WERI-Rb-1 (cell line): ENCODE data around the gene RSL24D1.

Experiments used
- DNase-seq: peaks from one replicate; pipeline ENCODE4 v3.0.0-alpha.2; 2020
- H3K27ac ChIP-seq: fragments of 250-450 bp; sonication (Bioruptor Pico); 2 replicates; pipeline ENCODE4 v1.5.1; 2020; ENCODE audit warnings: mild to moderate bottlenecking, moderate library complexity
- H3K27me3 ChIP-seq: fragments of 250-450 bp; sonication (Bioruptor Pico); 2 replicates; pipeline ENCODE4 v1.5.1; 2021; ENCODE audit warnings: mild to moderate bottlenecking, low read depth, moderate library complexity; ENCODE audit not compliant: insufficient read depth, severe bottlenecking
- H3K36me3 ChIP-seq: fragments of 250-450 bp; sonication (Bioruptor Pico); 2 replicates; pipeline ENCODE4 v1.5.1; 2020; ENCODE audit warnings: mild to moderate bottlenecking, moderate library complexity
- H3K4me3 ChIP-seq: 2 replicates; pipeline ENCODE4 v1.5.1; 2011; ENCODE audit warnings: low read depth, mild to moderate bottlenecking, control low read depth, low read length
- H3K9me3 ChIP-seq: fragments of 250-450 bp; sonication (Bioruptor Pico); 2 replicates; pipeline ENCODE4 v1.5.1; 2021; ENCODE audit warnings: mild to moderate bottlenecking, moderate library complexity; ENCODE audit not compliant: severe bottlenecking
- TF ChIP-seq, protein P1 (sequence below): IDR thresholded peaks from 2 replicates; pipeline ENCODE4 v1.5.1; 2011; ENCODE audit warnings: low read depth, mild to moderate bottlenecking, control low read depth, inconsistent platforms, low read length

RSL24D1 gene

DNA sequence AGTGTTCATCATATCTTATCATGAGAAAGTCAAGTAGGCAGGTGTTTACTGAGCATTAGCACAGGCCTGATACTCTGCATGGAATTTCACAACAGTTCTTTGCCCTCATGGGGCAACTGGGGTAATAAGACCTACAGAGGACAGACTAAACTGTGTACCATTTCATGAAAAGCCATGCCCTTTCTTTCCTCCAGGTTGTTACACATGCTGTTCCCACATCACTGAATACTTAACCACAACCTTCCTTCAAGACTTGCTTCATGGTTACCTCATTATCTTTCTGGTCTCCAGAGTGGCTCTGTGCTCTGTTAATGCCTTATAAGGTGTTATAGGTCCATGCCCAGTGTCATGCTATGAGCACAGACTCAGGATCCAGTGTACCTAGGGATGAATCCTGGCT lies 28.2 kb upstream of the RSL24D1 start:
- Histone ChIP-seq H3K36me3 (no peaks in the 10 kb centered on the region; the same call in 1 of the 2 replicates), H3K4me3 (no peak overlapping the region), H3K9me3 (no peaks in the 10 kb centered on the region), H3K27me3 (no peaks in the 10 kb centered on the region), H3K27ac (no peak overlapping the region)
- TF ChIP-seq, protein P1, sequence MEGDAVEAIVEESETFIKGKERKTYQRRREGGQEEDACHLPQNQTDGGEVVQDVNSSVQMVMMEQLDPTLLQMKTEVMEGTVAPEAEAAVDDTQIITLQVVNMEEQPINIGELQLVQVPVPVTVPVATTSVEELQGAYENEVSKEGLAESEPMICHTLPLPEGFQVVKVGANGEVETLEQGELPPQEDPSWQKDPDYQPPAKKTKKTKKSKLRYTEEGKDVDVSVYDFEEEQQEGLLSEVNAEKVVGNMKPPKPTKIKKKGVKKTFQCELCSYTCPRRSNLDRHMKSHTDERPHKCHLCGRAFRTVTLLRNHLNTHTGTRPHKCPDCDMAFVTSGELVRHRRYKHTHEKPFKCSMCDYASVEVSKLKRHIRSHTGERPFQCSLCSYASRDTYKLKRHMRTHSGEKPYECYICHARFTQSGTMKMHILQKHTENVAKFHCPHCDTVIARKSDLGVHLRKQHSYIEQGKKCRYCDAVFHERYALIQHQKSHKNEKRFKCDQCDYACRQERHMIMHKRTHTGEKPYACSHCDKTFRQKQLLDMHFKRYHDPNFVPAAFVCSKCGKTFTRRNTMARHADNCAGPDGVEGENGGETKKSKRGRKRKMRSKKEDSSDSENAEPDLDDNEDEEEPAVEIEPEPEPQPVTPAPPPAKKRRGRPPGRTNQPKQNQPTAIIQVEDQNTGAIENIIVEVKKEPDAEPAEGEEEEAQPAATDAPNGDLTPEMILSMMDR: no peak
- no peak for DNase-seq

DNA sequence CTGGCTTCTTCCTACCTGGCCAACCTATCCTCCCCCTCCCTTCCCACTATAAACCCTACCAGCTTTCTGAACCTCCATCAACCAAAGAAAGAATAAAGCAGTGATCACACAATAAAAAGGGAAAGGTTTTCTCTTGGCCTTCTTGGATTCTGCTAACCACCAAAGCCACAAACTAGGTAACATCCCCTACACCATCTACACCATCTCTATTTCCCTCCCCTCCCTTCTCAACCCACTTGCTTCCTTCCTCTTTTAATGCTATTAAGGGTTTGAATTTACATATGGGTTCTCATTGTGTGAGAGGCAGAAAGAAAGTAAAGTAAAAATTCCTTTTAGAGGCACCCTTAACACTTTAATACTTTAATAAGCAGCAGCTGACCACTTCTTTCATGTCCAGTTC lies 25.8 kb upstream of the RSL24D1 start:
- H3K27ac ChIP-seq: no peak overlapping the region
- no peak for DNase-seq
- no peak overlapping the region for H3K4me3 ChIP-seq
- no peaks in the 10 kb centered on the region; the same call in 1 of the 2 replicates for H3K36me3 ChIP-seq
- no peaks in the 10 kb centered on the region for H3K9me3 ChIP-seq
- TF ChIP-seq, protein P1: no peak
- no peaks in the 10 kb centered on the region for H3K27me3 ChIP-seq

DNA sequence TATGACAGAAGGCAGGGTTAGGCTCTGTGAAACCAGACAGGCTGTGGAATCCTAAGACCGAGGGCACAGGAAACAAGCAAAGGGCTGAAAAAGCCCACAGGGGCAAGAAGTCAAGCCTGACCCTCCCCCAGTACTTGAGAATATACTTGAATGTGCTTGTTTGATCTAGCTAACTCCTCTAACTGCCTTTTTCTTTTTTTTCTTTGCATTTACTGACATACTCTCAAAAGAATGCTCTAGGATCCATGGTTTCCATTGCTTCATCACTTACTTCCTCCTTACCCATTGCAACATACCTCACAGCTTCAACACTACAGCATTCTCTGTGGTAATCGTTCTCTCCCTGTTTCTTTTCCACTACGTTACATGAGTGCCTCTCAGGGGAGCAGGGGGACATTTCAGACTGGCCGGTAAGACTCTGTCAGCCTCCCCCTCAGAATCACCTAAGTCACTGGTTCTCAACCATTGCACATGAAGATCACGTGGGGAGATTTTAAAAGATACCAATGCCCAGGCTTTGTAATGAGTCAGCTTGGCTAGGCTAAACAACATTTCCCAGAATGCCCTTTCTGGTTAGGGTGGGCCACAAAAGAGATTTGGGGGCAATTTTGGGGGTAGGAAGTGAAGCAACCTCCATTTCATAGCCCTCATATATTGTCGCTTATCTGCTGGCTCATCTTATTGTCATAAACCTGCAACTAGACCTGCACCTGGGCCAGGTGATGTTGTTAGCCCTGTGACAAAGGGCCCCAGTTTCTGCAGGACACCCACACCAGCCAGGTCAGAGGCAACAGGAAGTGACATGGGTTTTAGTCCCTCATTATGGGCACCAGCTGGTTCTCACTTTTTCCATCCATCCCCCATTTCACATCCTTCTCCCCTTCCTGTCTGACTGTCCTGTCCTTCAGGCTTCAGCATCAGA lies 24.6 kb upstream of the RSL24D1 start:
- H3K27me3 ChIP-seq: no peaks in the 10 kb centered on the region
- H3K36me3 ChIP-seq: no peaks in the 10 kb centered on the region; the same call in 1 of the 2 replicates
- no peak overlapping the region for H3K27ac ChIP-seq
- no peaks in the 10 kb centered on the region for H3K9me3 ChIP-seq
- DNase-seq: no peak
- H3K4me3 ChIP-seq: no peak overlapping the region
- TF ChIP-seq, protein P1: no peak

DNA sequence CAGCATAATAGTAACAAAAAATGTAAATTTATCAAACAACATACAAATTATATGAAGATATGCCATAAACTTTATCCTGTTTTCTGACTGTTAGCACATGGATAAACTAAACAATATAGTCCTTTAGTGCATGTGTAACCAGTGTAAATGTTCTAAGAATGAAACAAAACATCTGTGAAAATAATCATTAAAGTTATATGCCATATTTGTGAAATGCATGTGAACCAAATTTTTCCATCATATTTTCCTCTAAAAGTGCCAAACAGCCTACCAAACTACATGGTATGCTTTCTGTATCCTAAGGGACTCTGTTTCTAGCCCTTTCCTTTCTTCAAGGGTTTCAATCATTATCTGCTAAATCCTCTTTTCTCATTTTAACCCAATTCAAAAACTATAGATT lies 23.9 kb upstream of the RSL24D1 start:
- Histone ChIP-seq H3K36me3 (no peaks in the 10 kb centered on the region; the same call in 1 of the 2 replicates), H3K27me3 (no peaks in the 10 kb centered on the region), H3K9me3 (no peaks in the 10 kb centered on the region), H3K4me3 (no peak overlapping the region), H3K27ac (no peak overlapping the region)
- TF ChIP-seq, protein P1: no peak
- DNase-seq: no peak

DNA sequence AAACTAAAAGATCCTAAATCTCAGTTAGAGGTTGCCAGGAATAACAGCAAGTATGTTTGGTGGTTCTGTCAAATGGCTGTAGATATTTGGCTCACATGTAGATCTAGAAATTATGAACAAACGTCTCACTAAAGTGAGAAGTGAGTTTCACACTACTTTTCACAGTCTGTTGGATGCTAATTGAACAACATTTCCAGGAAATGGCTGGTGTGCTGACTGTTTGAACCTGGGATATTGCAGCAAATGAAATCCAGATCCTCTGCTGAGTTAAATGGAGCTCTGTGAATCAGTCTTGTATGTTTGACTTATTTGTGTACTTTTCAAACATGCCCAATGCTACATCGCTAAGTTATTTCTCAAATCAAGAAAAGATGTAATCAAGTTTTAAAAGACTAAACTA lies 21.3 kb upstream of the RSL24D1 start:
- no peak for DNase-seq

More for the DNA sequence above, 21.3 kb upstream of the RSL24D1 start:
- TF ChIP-seq, protein P1: no peak
- Histone ChIP-seq H3K9me3 (no peaks in the 10 kb centered on the region), H3K4me3 (no peak overlapping the region), H3K36me3 (no peaks in the 10 kb centered on the region), H3K27me3 (no peaks in the 10 kb centered on the region), H3K27ac (no peak overlapping the region)
